GM20000 (cell line): ENCODE measurements around the gene ASTL.

Experiments
- DNase-seq: peaks from one replicate; pipeline ENCODE4 v3.0.0; 2012; ENCODE audit warnings: low spot score
- CTCF ChIP-seq: IDR thresholded peaks from 2 replicates; pipeline ENCODE4 v1.5.1; 2012; ENCODE audit warnings: mild to moderate bottlenecking, control low read depth; ENCODE audit errors: extremely low read depth, missing control alignments

ASTL gene

DNA sequence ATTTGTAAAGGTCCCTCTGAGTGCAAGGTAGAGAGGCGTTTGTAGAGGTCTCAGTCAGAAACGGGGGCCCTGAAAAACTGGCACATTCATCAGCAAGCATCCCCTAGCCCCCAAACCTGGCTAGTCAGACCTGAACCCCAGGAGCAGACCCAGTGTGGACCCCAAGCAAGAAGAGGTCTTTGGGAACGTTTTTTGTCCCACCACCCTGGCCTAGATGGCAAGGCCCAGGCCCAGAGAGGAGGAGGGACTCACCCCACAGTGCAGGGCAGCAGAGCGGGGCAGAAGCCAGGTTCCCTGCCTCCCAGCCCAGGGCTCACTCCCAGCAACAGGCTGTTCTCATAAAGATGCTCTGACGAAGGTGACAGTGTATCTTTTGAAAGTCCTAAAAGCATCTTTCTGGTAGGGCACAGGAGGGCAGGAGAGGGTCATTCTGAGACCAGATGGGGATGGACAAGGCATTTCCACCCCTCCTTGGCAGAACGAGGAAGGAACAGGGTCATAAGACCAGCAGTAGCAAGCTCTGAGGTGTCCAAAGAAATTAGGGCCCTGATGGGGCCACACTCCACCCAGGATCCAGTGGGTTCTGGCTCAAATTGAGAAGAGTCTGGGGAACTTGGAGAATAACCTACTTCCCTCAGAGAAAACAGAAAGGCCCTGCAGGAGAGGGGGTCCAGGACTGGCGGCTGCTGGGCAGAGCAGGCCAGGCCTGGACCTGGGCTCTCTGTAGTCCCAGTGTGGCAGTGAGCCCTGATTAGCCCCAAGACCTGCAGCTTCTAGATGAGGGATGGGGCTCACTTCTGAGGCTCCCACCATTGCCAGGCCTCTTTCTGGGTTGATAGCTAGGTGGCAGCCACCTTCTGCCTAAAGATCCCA lies 40.1 kb downstream of the ASTL start:
- no peak for TF ChIP-seq CTCF

DNA sequence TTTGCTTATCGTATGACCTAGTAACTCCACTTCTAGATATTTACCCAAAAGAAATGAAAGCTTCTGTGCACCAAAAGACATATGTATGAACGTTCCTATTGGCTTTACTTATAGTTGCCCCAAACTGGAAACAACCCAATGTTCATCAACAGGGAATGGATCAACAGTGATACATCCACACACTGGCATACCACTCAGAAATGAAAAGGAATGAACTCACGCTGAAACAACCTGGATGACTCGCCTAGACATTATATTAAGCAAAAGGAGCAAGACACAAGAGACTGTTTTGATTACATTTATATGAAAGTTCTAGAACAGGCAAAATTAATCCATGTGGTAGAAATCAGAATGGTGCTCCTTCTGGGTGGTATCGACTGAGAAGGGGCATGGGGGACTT lies 40.9 kb downstream of the ASTL start:
- TF ChIP-seq CTCF = no peak
- DNase-seq = no peak

More for the DNA sequence above, 40.1 kb downstream of the ASTL start:
- no peak for DNase-seq

GRCh38 chr2:96095116-96095636 lies 43.1 kb downstream of the ASTL start:
- TF ChIP-seq CTCF = no peak
- no peak for DNase-seq

DNA sequence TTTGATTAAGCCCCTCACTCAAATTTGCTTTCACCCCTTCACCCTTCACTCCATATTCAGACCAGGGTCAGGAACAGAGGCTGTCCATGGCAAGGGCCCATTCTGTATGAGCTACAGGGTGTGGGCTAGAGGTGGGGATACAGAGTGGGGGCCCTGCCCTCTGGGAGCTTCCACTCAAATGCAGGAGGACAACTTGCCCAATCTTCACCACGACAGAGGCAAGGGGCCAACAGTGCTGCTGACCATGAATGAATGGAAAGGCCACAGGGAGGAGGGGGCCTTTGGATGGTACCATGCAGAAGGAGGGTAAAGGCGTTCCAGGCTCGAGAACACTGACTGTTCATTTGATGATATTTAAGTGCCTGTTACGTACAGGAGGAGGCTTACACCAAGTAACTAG lies 44.8 kb downstream of the ASTL start:
- DNase-seq = no peak
- TF ChIP-seq CTCF = no peak

- no peak for DNase-seq
- TF ChIP-seq CTCF = no peak
Observed at GRCh38 chr2:96092951-96093350, 45.4 kb downstream of the ASTL start.

- no peak for DNase-seq
- TF ChIP-seq CTCF = no peak
Observed at GRCh38 chr2:96092573-96092877, 45.8 kb downstream of the ASTL start.

- no peak for DNase-seq
- no peak for TF ChIP-seq CTCF
Observed at GRCh38 chr2:96091711-96092572, 46.4 kb downstream of the ASTL start.
